Measurements from ENCODE around the gene CACNA1C.

The CACNA1C gene

GRCh38 chr12:2690348-2691005, 637.7 kb downstream of the CACNA1C start:
- Histone ChIP-seq H3K9me3 (ENCODE audit: control insufficient read depth, insufficient read depth, low read length) (no peaks in the 10 kb centered on the region), H3K4me1 (ENCODE audit: control insufficient read depth, low read length) (peaks cover 22% of the 10 kb centered on the region), H4K20me1 (ENCODE audit: control insufficient read depth, insufficient read depth, low read depth, low read length) (no peaks in the 10 kb centered on the region), H3F3A (ENCODE audit: control insufficient read depth, insufficient read depth) (no peaks in the 10 kb centered on the region), H3K36me3 (ENCODE audit: control insufficient read depth, low read length) (no peaks in the 10 kb centered on the region), H3K9me2 (replicated peaks; ENCODE audit: control insufficient read depth, low read length) (no peaks in the 10 kb centered on the region), H3K4me2 (ENCODE audit: low read length) (peak overlapping the region; percentile 51), H3K79me2 (ENCODE audit: control insufficient read depth, low read length) (no peaks in the 10 kb centered on the region), H3K27me3 (ENCODE audit: control insufficient read depth, low read length) (peaks cover 40% of the 10 kb centered on the region), H3K27ac (ENCODE audit: low read depth, low read length) (no peak overlapping the region), H3K4me3 (ENCODE audit: low read length) (peak overlapping the region; percentile 65)
- TF ChIP-seq, protein P1, sequence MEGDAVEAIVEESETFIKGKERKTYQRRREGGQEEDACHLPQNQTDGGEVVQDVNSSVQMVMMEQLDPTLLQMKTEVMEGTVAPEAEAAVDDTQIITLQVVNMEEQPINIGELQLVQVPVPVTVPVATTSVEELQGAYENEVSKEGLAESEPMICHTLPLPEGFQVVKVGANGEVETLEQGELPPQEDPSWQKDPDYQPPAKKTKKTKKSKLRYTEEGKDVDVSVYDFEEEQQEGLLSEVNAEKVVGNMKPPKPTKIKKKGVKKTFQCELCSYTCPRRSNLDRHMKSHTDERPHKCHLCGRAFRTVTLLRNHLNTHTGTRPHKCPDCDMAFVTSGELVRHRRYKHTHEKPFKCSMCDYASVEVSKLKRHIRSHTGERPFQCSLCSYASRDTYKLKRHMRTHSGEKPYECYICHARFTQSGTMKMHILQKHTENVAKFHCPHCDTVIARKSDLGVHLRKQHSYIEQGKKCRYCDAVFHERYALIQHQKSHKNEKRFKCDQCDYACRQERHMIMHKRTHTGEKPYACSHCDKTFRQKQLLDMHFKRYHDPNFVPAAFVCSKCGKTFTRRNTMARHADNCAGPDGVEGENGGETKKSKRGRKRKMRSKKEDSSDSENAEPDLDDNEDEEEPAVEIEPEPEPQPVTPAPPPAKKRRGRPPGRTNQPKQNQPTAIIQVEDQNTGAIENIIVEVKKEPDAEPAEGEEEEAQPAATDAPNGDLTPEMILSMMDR (IDR thresholded peaks at IDR 0.05; ENCODE audit: low read depth, low read length, poor library complexity, severe bottlenecking), result no peak
- no peak for TF ChIP-seq EZH2phosphoT487 (IDR thresholded peaks at IDR 0.05; ENCODE audit: borderline replicate concordance, low read length)

DNA sequence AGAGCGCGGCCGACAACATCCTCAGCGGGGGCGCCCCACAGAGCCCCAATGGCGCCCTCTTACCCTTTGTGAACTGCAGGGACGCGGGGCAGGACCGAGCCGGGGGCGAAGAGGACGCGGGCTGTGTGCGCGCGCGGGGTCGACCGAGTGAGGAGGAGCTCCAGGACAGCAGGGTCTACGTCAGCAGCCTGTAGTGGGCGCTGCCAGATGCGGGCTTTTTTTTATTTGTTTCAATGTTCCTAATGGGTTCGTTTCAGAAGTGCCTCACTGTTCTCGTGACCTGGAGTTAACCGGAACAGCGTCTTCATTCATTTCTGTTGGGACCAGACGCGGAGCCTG, 638.2 kb downstream of the CACNA1C start:
- H3F3A ChIP-seq (ENCODE audit: control insufficient read depth, insufficient read depth), result no peaks in the 10 kb centered on the region
- no peak overlapping the region for H3K27ac ChIP-seq (ENCODE audit: low read depth, low read length)
- peak overlapping the region; percentile 51 for H3K4me2 ChIP-seq (ENCODE audit: low read length)
- H4K20me1 ChIP-seq (ENCODE audit: control insufficient read depth, insufficient read depth, low read depth, low read length), result no peaks in the 10 kb centered on the region
- H3K79me2 ChIP-seq (ENCODE audit: control insufficient read depth, low read length), result no peaks in the 10 kb centered on the region
- peaks cover 22% of the 10 kb centered on the region for H3K4me1 ChIP-seq (ENCODE audit: control insufficient read depth, low read length)
- H3K36me3 ChIP-seq (ENCODE audit: control insufficient read depth, low read length), result no peaks in the 10 kb centered on the region
- peak overlapping the region; percentile 65 for H3K4me3 ChIP-seq (ENCODE audit: low read length)
- H3K9me3 ChIP-seq (ENCODE audit: control insufficient read depth, insufficient read depth, low read length), result no peaks in the 10 kb centered on the region
- H3K9me2 ChIP-seq (replicated peaks; ENCODE audit: control insufficient read depth, low read length), result no peaks in the 10 kb centered on the region
- TF ChIP-seq, protein P1 (IDR thresholded peaks at IDR 0.05; ENCODE audit: low read depth, low read length, poor library complexity, severe bottlenecking), result peak; percentile 46
- TF ChIP-seq EZH2phosphoT487 (IDR thresholded peaks at IDR 0.05; ENCODE audit: borderline replicate concordance, low read length), result no peak
- H3K27me3 ChIP-seq (ENCODE audit: control insufficient read depth, low read length), result peaks cover 45% of the 10 kb centered on the region

DNA sequence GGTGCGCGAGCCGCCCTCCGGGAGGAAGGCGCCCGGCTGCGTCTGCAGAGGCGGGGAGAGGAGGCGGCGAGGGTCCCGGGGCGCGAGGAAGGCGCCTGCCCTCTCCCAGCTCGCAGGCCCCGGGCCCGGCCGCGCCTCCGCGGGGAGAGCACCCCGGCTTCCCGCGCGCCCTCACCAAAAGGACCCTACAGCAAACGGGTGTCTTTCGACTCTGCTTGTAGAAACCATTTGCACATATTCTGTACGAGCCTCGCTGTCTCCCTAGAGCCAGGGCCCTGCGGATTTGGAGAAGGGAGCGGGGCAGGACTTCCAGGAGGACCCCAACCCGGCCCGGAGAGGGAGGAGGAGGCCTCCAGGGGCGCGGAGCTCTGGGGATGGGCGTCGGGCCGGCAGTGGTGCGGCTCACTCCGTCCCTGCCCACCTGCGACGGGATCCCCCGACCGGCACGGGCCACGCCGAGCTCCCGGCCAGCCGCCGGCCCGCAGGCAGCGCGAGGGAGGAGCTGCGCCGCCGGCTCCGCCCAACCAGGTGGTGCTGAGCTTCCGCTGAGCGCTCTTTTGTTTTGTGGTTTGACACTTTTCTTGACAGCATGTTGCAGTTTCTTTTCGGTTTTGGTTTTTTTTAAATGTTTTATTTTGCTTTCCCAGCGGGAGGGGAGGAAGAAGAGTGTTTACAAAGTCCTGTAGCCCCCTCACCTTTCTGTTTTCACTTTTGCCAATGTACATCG, 638.7 kb downstream of the CACNA1C start:
- Histone ChIP-seq H3K4me1 (ENCODE audit: control insufficient read depth, low read length) (peaks cover 22% of the 10 kb centered on the region), H3K4me3 (ENCODE audit: low read length) (peak overlapping the region; percentile 65), H4K20me1 (ENCODE audit: control insufficient read depth, insufficient read depth, low read depth, low read length) (no peaks in the 10 kb centered on the region), H3K9me2 (replicated peaks; ENCODE audit: control insufficient read depth, low read length) (no peaks in the 10 kb centered on the region), H3K9me3 (ENCODE audit: control insufficient read depth, insufficient read depth, low read length) (no peaks in the 10 kb centered on the region), H3K36me3 (ENCODE audit: control insufficient read depth, low read length) (no peaks in the 10 kb centered on the region), H3F3A (ENCODE audit: control insufficient read depth, insufficient read depth) (no peaks in the 10 kb centered on the region), H3K27ac (ENCODE audit: low read depth, low read length) (no peak overlapping the region), H3K27me3 (ENCODE audit: control insufficient read depth, low read length) (peaks cover 45% of the 10 kb centered on the region), H3K4me2 (ENCODE audit: low read length) (peak overlapping the region; percentile 51), H3K79me2 (ENCODE audit: control insufficient read depth, low read length) (no peaks in the 10 kb centered on the region)
- TF ChIP-seq, protein P1 (IDR thresholded peaks at IDR 0.05; ENCODE audit: low read depth, low read length, poor library complexity, severe bottlenecking), result no peak
- no peak for TF ChIP-seq EZH2phosphoT487 (IDR thresholded peaks at IDR 0.05; ENCODE audit: borderline replicate concordance, low read length)

Measured in DOHH2 (cell line).